GM12878 (cell line): ENCODE measurements around the gene JRKL. TPM values are rescaled to one million over a fixed set of nuclear protein-coding genes. Genes with fewer than 3 reads are reported as not detected.
A peak's percentile ranks its signal among the peaks of the same experiment; 100 is the strongest.

Experiments used
- ATF3 ChIP-seq: IDR thresholded peaks from 2 replicates; pipeline ENCODE4 v1.6.1; 2011; ENCODE audit warnings: low read depth, mild to moderate bottlenecking, low read length, moderate library complexity, borderline replicate concordance; ENCODE audit errors: extremely low read depth
- BHLHE40 ChIP-seq, 2 experiments: fragments of 450-650 bp in 1 of 2; IDR thresholded peaks; 2 replicates each; pipeline ENCODE4 v1.6.1; 2011 to 2017; ENCODE audit warnings: low read depth in 2 of 2, borderline replicate concordance in 1 of 2, improper control_type of control experiment in 1 of 2, low read length in 1 of 2, mild to moderate bottlenecking in 1 of 2
- BMI1 ChIP-seq: fragments of 450-650 bp; IDR thresholded peaks from 2 replicates; pipeline ENCODE4 v1.6.1; 2016; ENCODE audit warnings: mild to moderate bottlenecking, moderate library complexity, borderline replicate concordance
- CHD1 ChIP-seq: IDR thresholded peaks from 2 replicates; pipeline ENCODE4 v1.6.1; 2012; ENCODE audit warnings: low read depth, low read length, improper control_type of control experiment
- CHD2 ChIP-seq: IDR thresholded peaks from 2 replicates; pipeline ENCODE4 v1.6.1; 2011; ENCODE audit warnings: low read depth, low read length, improper control_type of control experiment, borderline replicate concordance
- CTCF ChIP-seq, 3 experiments: IDR thresholded peaks in 2 of 3; conservative IDR thresholded peaks in 1 of 3; 2 replicates each; pipeline ENCODE4 v1.5.1; 2011; ENCODE audit warnings: low read depth in 3 of 3, low read length in 3 of 3, mild to moderate bottlenecking in 3 of 3, control low read depth in 2 of 3, moderate library complexity in 2 of 3, inconsistent platforms in 1 of 3, mixed read lengths in 1 of 3; ENCODE audit not compliant: control insufficient read depth in 2 of 3, insufficient read depth in 1 of 3; ENCODE audit errors: extremely low read depth in 1 of 3
- E4F1 ChIP-seq: fragments of 450-650 bp; IDR thresholded peaks from 2 replicates; pipeline ENCODE4 v1.6.1; 2018; ENCODE audit warnings: borderline replicate concordance, mild to moderate bottlenecking; ENCODE audit not compliant: partially characterized antibody
- ESRRA ChIP-seq: IDR thresholded peaks from 2 replicates; pipeline ENCODE4 v1.6.1; 2012; ENCODE audit warnings: mild to moderate bottlenecking, low read length, improper control_type of control experiment
- ETV6 ChIP-seq, 2 experiments: fragments of 450-650 bp in 1 of 2; IDR thresholded peaks in 1 of 2; conservative IDR thresholded peaks in 1 of 2; 2 replicates each; pipeline ENCODE4 v1.6.1; 2014; ENCODE audit warnings: antibody characterized with exemption in 1 of 2, borderline replicate concordance in 1 of 2, low read depth in 1 of 2, mild to moderate bottlenecking in 1 of 2, moderate library complexity in 1 of 2
- HSF1 ChIP-seq: fragments of 150-350 bp; IDR thresholded peaks from 2 replicates; pipeline ENCODE4 v1.6.1; 2014; ENCODE audit warnings: mild to moderate bottlenecking, low read depth, low read length
- KAT2A ChIP-seq: conservative IDR thresholded peaks from 2 replicates; pipeline ENCODE4 v1.6.1; 2011; ENCODE audit warnings: low read depth, low read length; ENCODE audit not compliant: control insufficient read depth
- MAX ChIP-seq: IDR thresholded peaks from 2 replicates; pipeline ENCODE4 v1.6.1; 2012; ENCODE audit warnings: low read depth, low read length, improper control_type of control experiment
- PBX3 ChIP-seq: IDR thresholded peaks from 2 replicates; pipeline ENCODE4 v1.6.1; 2011; ENCODE audit warnings: mild to moderate bottlenecking, low read depth, low read length, moderate library complexity; ENCODE audit not compliant: insufficient replicate concordance
- PML ChIP-seq: IDR thresholded peaks from 2 replicates; pipeline ENCODE4 v1.6.1; 2012; ENCODE audit warnings: low read length, inconsistent platforms
- POLR2AphosphoS2 ChIP-seq: IDR thresholded peaks from 2 replicates; pipeline ENCODE4 v1.6.1; 2011; ENCODE audit warnings: low read depth, mild to moderate bottlenecking, low read length, improper control_type of control experiment, moderate library complexity
- RB1 ChIP-seq: fragments of 450-650 bp; formaldehyde crosslinking; IDR thresholded peaks from 2 replicates; pipeline ENCODE4 v1.6.1; 2017; ENCODE audit warnings: mild to moderate bottlenecking, borderline replicate concordance
- SMARCA5 ChIP-seq: fragments of 450-650 bp; IDR thresholded peaks from 2 replicates; pipeline ENCODE4 v1.6.1; 2017; ENCODE audit warnings: mild to moderate bottlenecking
- TARDBP ChIP-seq: IDR thresholded peaks from 2 replicates; pipeline ENCODE4 v1.6.1; 2016; ENCODE audit warnings: borderline replicate concordance
- ZSCAN29 ChIP-seq: fragments of 450-650 bp; IDR thresholded peaks from 2 replicates; pipeline ENCODE4 v1.6.1; 2017; ENCODE audit warnings: mild to moderate bottlenecking, moderate library complexity
- polyA plus RNA-seq, 11 experiments: library from polyadenylated mRNA; depleted of rRNA in 4 of 11; unstranded in 6 of 11; stranded (reverse) in 5 of 11; fragments of >200 nt; fragmentation: Nextera tagmentation in 4 of 11; fragmentation: Illumina TruSeq in 1 of 11; extraction: Ambion mirVana in 4 of 11; extraction: Trizol in 1 of 11; gene quantifications; 1 replicate in 1 of 11; 2 replicates in 10 of 11; pipeline versions ENCODE4 v1.2.1 to v1.2.3, GENCODE V29; 2011 to 2016; ENCODE audit warnings: inconsistent platforms in 2 of 11, missing spikeins in 2 of 11, low read depth in 1 of 11
- total RNA-seq, 4 experiments: library from RNA; depleted of rRNA in 3 of 4; stranded (reverse); fragments of >200 nt in 3 of 4; fragmentation: Illumina TruSeq in 1 of 4; extraction: Trizol in 1 of 4; gene quantifications; 2 replicates each; pipeline versions ENCODE4 v1.2.1 to v1.2.3, GENCODE V29; 2013 to 2021

The JRKL gene
- total and polyA plus RNA-seq, 10 of the 15 experiments (the other 5 are each of a cell fraction or from before 2014, with no cell fraction given): 3.8 to 12.4 (median 8.5) TPM

- 0 out of 2 replicates have a peak, but pooled peaks have one; percentile 42 for TF ChIP-seq HSF1
- TF ChIP-seq MAX: no peak
- no peak for TF ChIP-seq E4F1
- no peak for TF ChIP-seq ESRRA
- peak; percentile 51 to 72; a peak in 2 of 4 replicates for TF ChIP-seq BHLHE40 (IDR thresholded peaks at IDR 0.05; ENCODE audit: borderline replicate concordance in 1 of 2, low read depth in 2 of 2, low read length in 1 of 2)
- TF ChIP-seq PML: no peak; the same call in 1 of the 2 replicates
- no peak for TF ChIP-seq TARDBP
- no peak for TF ChIP-seq CHD1
- TF ChIP-seq RB1: peak; percentile 25; the same call in 1 of the 2 replicates
- TF ChIP-seq ZSCAN29: no peak
- peak; percentile 93 to 98 (median 96) for TF ChIP-seq CTCF (IDR thresholded peaks at IDR 0.05 in 2 of 3, conservative IDR thresholded peaks at IDR 0.05 in 1 of 3; ENCODE audit: control insufficient read depth in 2 of 3, extremely low read depth in 1 of 3, insufficient read depth in 1 of 3, low read depth in 3 of 3, low read length in 3 of 3)
- peak; percentile 86; the same call in 1 of the 2 replicates for TF ChIP-seq SMARCA5
- no peak for TF ChIP-seq POLR2AphosphoS2
- no peak for TF ChIP-seq KAT2A
- no peak; a peak in 1 of 4 replicates for TF ChIP-seq ETV6 (conservative IDR thresholded peaks at IDR 0.05 in 1 of 2, IDR thresholded peaks at IDR 0.05 in 1 of 2; ENCODE audit: borderline replicate concordance in 1 of 2, low read depth in 1 of 2)
- no peak for TF ChIP-seq BMI1
- no peak for TF ChIP-seq ATF3
- peak; percentile 75 for TF ChIP-seq CHD2
- TF ChIP-seq PBX3: no peak
These were observed 46.7 kb upstream of the JRKL start, which contains the start of gene MAML2 (continued) for GRCh38 chr11:96342961-96343711.
